Amygdala (tissue), 56 donors: ENCODE data around the gene KCNK7.

Source experiments
- DNase-seq, 56 donors: peaks; one replicate each; lab custom pipeline; 2025; lab: John Stamatoyannopoulos, UW

KCNK7 gene

GRCh38 chr11:65546217-65546958 lies 49.2 kb downstream of the KCNK7 start:
- peak in 19 of 56 donors; percentile 13 to 51 (median 33) for DNase-seq

- DNase-seq, result no peak
Observed at GRCh38 chr11:65545853-65546216, 49.8 kb downstream of the KCNK7 start.
